Testis (tissue), 3 donors: ENCODE measurements around the gene FOXK1. TPM values are rescaled to one million over a fixed set of nuclear protein-coding genes. Genes with fewer than 3 reads are reported as not detected.

Source experiments
- DNase-seq: peaks from one replicate; pipeline ENCODE4 v3.0.0-alpha.2; 2019
- H3K27ac ChIP-seq, 2 donors: fragments of 200-600 bp; sonication (generic); one replicate each; pipeline ENCODE4 v1.5.1; 2019
- H3K27me3 ChIP-seq: fragments of 200-600 bp; sonication (generic); one replicate; pipeline ENCODE4 v1.5.1; 2019
- H3K36me3 ChIP-seq: fragments of 200-600 bp; sonication (generic); one replicate; pipeline ENCODE4 v1.5.1; 2017; ENCODE audit warnings: low read depth; ENCODE audit errors: missing control alignments
- H3K4me1 ChIP-seq: fragments of 200-600 bp; sonication (generic); one replicate; pipeline ENCODE4 v1.5.1; 2019
- H3K4me3 ChIP-seq, 2 donors: fragments of 200-600 bp; sonication (generic); one replicate each; pipeline ENCODE4 v1.5.1; 2017 to 2019
- H3K9me3 ChIP-seq: fragments of 200-600 bp; sonication (generic); one replicate; pipeline ENCODE4 v1.5.1; 2017
- POLR2A ChIP-seq: fragments of 450-650 bp; IDR thresholded peaks from one replicate; pipeline ENCODE4 v1.6.1; 2017; ENCODE audit warnings: antibody characterized with exemption, mild to moderate bottlenecking, moderate library complexity
- WGBS, 2 donors: methylation state at CpG; one replicate each; pipeline ENCODE4 v1.1.5; 2018; 5-methylcytosine and 5-hydroxymethylcytosine counted together
- intact Hi-C: fragments of 100-400 bp; cut with DNase I; formaldehyde crosslinking; loops from one replicate; pipeline ENCODE4 v1.15.1; 2023; ENCODE audit warnings: low total_unique reads
- polyA plus RNA-seq: library from polyadenylated mRNA; stranded (reverse); fragments of 350-450 nt; fragmentation: Illumina TruSeq; extraction: RNeasy Lipid Tissue Mini Kit (QIAGEN cat#74804); gene quantifications from one replicate; pipeline ENCODE4 v1.2.3, GENCODE V29; 2014; ENCODE audit warnings: low read depth, low replicate concordance; ENCODE audit not compliant: insufficient read depth
- total RNA-seq, 2 donors: library from RNA; depleted of rRNA; stranded (reverse); fragments of >200 nt; gene quantifications; one replicate each; pipeline ENCODE4 v1.2.3, GENCODE V29; 2016
- TF ChIP-seq, protein P1 (sequence below), 3 experiments: fragments of 450-650 bp in 2 of 3; fragments of 200-600 bp in 1 of 3; sonication (generic) in 1 of 3; IDR thresholded peaks; one replicate each; pipeline ENCODE4 v1.5.1; 2016 to 2019; ENCODE audit warnings: antibody characterized with exemption in 3 of 3, mild to moderate bottlenecking in 2 of 3, moderate library complexity in 1 of 3

Gene FOXK1
- total and polyA plus RNA-seq, 3 donors from 2014 or later, result 21.9 to 65.2 (median 56.7) TPM

- TF ChIP-seq, protein P1, sequence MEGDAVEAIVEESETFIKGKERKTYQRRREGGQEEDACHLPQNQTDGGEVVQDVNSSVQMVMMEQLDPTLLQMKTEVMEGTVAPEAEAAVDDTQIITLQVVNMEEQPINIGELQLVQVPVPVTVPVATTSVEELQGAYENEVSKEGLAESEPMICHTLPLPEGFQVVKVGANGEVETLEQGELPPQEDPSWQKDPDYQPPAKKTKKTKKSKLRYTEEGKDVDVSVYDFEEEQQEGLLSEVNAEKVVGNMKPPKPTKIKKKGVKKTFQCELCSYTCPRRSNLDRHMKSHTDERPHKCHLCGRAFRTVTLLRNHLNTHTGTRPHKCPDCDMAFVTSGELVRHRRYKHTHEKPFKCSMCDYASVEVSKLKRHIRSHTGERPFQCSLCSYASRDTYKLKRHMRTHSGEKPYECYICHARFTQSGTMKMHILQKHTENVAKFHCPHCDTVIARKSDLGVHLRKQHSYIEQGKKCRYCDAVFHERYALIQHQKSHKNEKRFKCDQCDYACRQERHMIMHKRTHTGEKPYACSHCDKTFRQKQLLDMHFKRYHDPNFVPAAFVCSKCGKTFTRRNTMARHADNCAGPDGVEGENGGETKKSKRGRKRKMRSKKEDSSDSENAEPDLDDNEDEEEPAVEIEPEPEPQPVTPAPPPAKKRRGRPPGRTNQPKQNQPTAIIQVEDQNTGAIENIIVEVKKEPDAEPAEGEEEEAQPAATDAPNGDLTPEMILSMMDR (IDR thresholded peaks at IDR 0.05), result no peak
- no peak for TF ChIP-seq POLR2A
- WGBS, 2 donors, result 91% methylated on average over 11 to 27 of the region's 27 CpGs
- Histone ChIP-seq H3K27me3 (no peaks in the 10 kb centered on the region), H3K36me3 (no peaks in the 10 kb centered on the region), H3K4me1 (peaks cover 16% of the 10 kb centered on the region), H3K9me3 (no peaks in the 10 kb centered on the region), H3K4me3 (no peak overlapping the region), H3K27ac (no peak overlapping the region)
- intact Hi-C loops, result no loop called here
- DNase-seq, result no peak
These were observed 99.4 kb downstream of the FOXK1 start for GRCh38 chr7:4781366-4782069.

- TF ChIP-seq POLR2A, result no peak
- Histone ChIP-seq H3K36me3 (no peaks in the 10 kb centered on the region), H3K4me1 (peaks cover 6% of the 10 kb centered on the region), H3K4me3 (no peak overlapping the region), H3K27ac (no peak overlapping the region), H3K9me3 (no peaks in the 10 kb centered on the region), H3K27me3 (no peaks in the 10 kb centered on the region)
- DNase-seq, result no peak
- intact Hi-C loops, result no loop called here
- WGBS, 2 donors, result 91 to 94% methylated on average over 23 to 35 of the region's 36 CpGs
These were observed 100.5 kb downstream of the FOXK1 start for GRCh38 chr7:4782333-4783291.

DNA sequence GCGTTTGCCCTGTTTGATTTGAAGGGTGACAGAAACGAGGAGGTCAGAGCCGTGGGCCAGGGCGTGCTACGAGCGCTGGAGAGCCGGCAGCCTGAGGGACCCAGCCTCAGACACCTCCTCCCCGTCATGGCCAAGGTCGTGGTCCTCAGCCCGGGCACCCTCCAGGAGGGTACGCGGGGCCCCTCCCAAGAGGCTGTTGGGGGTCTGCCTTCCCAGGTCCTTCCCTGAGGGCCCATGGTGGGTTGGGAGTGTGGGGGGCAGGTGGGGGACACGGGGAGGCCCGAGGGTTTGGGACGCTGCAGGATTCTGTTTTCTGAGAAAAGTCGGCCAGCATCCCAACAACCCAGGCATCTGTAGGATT lies 101.2 kb downstream of the FOXK1 start:
- Histone ChIP-seq H3K9me3 (no peaks in the 10 kb centered on the region), H3K27ac (no peak overlapping the region), H3K4me3 (no peak overlapping the region), H3K36me3 (no peaks in the 10 kb centered on the region), H3K27me3 (no peaks in the 10 kb centered on the region), H3K4me1 (no peaks in the 10 kb centered on the region)
- WGBS, 2 donors, result 89 to 90% methylated on average over 11 to 16 of the region's 16 CpGs
- no peak for DNase-seq
- no peak for TF ChIP-seq POLR2A
- TF ChIP-seq, protein P1 (IDR thresholded peaks at IDR 0.05), result no peak
- intact Hi-C loops, result no loop called here

GRCh38 chr7:4783762-4784351 lies 101.8 kb downstream of the FOXK1 start:
- Histone ChIP-seq H3K36me3 (no peaks in the 10 kb centered on the region), H3K27me3 (no peaks in the 10 kb centered on the region), H3K27ac (no peak overlapping the region), H3K4me1 (no peaks in the 10 kb centered on the region), H3K4me3 (no peak overlapping the region), H3K9me3 (no peaks in the 10 kb centered on the region)
- no peak for DNase-seq
- WGBS, 2 donors, result 86 to 94% methylated on average over 30 to 40 of the region's 40 CpGs
- TF ChIP-seq, protein P1 (IDR thresholded peaks at IDR 0.05), result no peak
- no peak for TF ChIP-seq POLR2A
- intact Hi-C loops, result no loop called here

GRCh38 chr7:4784799-4785198 lies 102.7 kb downstream of the FOXK1 start:
- TF ChIP-seq, protein P1 (IDR thresholded peaks at IDR 0.05), result no peak
- TF ChIP-seq POLR2A, result no peak
- intact Hi-C loops, result no loop called here
- no peak overlapping the region for H3K27ac ChIP-seq
- no peak overlapping the region for H3K4me3 ChIP-seq
- WGBS, 2 donors, result 89 to 92% methylated on average over 10 to 19 of the region's 19 CpGs
- H3K9me3 ChIP-seq, result no peaks in the 10 kb centered on the region
- H3K4me1 ChIP-seq, result no peaks in the 10 kb centered on the region
- no peaks in the 10 kb centered on the region for H3K27me3 ChIP-seq
- DNase-seq, result no peak
- no peaks in the 10 kb centered on the region for H3K36me3 ChIP-seq
